ENCODE results near the gene LRRFIP1.

GRCh38 chr2:237661270-237661669 lies 33.9 kb downstream of the LRRFIP1 start:
- TF ChIP-seq CTCF (IDR thresholded peaks at IDR 0.05; ENCODE audit: low read depth, low read length): no peak
- no peak for TF ChIP-seq EZH2phosphoT487 (IDR thresholded peaks at IDR 0.05; ENCODE audit: low read depth)
